Measurements from ENCODE around the gene CANX.

Gene CANX

DNA sequence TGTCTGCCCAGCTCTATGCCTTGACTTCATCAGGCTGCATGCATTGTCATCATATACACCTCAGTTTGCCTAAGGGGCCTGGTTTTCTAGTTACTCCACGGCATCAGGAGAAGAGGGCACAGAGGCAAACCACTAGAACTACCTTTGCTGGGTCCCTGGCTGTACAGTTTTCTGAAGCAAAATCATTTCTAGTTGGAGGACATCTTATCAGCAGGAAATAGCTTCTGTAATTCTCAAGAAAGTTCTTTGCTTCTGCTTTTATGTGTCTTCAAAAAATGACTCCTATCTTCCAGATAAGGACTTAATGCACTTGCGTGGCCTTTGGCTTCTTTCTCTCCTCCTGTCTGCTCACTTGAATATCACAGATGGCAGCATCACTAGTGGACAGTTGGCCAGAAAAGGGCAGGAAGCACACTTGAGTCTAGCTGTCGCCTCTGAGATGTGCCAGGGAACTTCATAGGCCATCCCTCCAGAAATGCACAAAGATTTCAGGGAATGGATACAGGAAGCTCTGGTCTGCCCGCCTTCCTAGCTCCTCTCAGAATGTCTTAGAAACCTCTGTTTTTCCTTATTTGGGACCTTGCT, 72.6 kb downstream of the CANX start:
- H3K4me3 ChIP-seq (ENCODE audit: low read length): no peak overlapping the region
- TF ChIP-seq ZNF274 (IDR thresholded peaks at IDR 0.05; ENCODE audit: low read depth, low read length): no peak

DNA sequence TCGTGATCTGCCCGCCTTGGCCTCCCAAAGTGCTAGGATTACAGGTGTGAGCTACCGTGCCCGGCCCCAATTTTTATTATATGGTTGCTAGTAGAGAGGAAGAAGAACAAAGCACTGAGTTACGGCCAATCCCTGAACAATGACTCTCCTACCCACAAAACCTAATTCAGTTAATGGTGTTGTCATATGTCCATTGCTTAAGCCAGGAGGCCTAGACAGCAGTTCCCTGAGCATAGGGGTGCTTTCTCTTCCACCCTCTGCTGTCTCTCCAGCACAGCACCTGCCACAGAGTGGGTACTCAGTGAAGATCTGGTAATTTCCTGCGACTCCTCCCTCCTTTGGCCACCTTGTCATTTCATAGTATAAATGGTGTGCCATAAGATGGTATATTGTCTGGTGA, 73.6 kb downstream of the CANX start:
- TF ChIP-seq ZNF274 (IDR thresholded peaks at IDR 0.05; ENCODE audit: low read depth, low read length): no peak
- H3K4me3 ChIP-seq (ENCODE audit: low read length): no peak overlapping the region

DNA sequence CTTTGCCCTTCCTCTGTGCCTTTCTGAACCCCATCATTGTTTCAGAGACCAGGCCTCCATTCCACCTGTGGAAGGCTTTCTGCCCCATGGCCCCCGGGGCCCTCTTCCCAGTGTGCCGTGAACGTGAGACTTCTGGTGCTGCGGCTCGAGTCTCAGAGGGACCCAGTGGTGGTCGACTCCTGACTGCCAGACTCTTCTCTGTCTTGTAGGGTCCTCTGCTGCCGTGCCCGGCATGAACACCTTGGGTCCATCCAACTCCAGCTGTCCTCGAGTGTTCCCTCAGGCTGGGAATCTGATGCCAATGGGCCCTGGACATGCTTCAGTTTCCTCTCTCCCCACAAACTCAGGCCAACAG, 74.9 kb downstream of the CANX start:
- no peak for TF ChIP-seq ZNF274 (IDR thresholded peaks at IDR 0.05; ENCODE audit: low read depth, low read length)
- H3K4me3 ChIP-seq (ENCODE audit: low read length): no peak overlapping the region

DNA sequence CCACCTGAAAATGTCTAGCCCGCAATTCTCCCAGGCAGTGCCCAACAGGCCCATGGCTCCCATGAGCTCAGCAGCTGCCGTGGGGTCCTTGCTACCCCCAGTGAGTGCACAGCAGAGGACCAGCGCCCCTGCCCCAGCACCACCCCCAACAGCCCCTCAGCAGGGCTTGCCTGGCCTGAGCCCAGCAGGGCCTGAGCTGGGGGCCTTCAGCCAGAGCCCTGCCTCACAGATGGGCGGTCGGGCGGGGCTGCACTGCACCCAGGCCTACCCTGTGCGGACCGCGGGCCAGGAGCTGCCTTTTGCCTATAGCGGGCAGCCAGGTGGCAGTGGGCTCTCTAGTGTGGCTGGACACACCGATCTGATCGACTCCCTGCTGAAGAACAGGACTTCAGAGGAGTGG, 75.7 kb downstream of the CANX start:
- no peak overlapping the region for H3K4me3 ChIP-seq (ENCODE audit: low read length)
- TF ChIP-seq ZNF274 (IDR thresholded peaks at IDR 0.05; ENCODE audit: low read depth, low read length): no peak

DNA sequence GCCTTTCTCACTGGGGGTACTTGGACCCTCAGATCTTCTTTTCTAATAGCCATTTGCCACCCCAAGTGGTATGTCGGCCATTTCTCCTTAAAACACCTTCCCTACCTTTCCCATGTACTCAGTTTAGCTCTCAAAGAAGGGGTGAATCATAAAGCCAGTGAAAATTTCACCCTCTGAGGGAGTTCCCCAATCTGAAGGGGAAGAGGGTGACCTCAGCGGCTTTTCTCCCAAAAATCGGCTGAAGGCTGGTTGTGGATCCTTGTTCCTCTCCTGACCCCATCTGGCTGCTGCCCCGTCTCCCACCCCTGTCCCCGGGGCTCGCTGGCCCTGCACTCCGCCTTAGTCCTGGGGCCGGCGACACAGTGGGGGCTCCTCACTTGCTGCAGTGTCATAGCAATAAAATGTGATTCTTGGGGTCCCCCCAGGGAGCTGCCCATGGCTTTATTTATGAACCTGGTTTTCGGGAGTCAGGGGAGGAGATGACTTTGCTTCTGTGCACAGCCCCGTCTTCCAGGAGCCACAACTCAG, 77.7 kb downstream of the CANX start:
- H3K4me3 ChIP-seq (ENCODE audit: low read length): no peak overlapping the region
- TF ChIP-seq ZNF274 (IDR thresholded peaks at IDR 0.05; ENCODE audit: low read depth, low read length): no peak

DNA sequence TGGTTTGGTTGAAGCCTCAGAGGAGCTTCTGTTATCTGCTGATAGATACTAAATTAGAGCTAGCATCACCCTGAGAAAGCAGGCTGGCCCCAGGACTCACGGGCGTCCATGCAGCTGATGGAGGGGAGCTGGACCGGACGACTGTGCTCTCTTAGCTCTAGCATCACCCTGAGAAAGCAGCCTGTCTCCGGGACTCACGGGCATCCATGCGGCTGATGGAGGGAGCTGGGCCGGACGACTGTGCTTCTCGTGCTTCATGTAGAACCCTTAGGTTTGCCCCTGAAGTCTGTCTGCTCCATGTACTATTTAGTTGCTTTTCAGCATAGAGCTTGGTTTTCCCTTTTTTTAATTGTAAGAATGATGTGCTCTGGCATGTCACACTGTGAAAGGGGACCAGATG, 78.7 kb downstream of the CANX start:
- no peak overlapping the region for H3K4me3 ChIP-seq (ENCODE audit: low read length)
- TF ChIP-seq ZNF274 (IDR thresholded peaks at IDR 0.05; ENCODE audit: low read depth, low read length): no peak

DNA sequence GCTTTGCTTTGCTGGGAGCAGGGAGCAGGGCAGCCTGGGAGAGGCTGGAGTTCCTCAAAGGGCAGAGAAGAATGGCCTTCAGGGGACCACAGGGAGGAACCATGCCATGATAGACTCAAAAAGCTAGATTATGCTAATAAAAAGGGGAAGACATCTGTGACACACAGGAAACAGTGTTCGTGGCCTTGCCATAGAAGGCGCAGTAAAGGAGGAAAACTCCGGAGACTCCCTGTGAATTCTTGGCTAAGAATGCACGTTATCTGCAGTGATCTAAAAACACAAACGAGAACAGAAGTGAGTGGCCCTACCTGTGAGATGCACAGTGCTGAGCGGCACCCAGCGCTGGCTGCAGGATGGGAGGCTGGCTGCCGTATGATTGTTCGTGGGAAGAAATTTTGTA, 79.1 kb downstream of the CANX start:
- no peak for TF ChIP-seq ZNF274 (IDR thresholded peaks at IDR 0.05; ENCODE audit: low read depth, low read length)
- H3K4me3 ChIP-seq (ENCODE audit: low read length): no peak overlapping the region

DNA sequence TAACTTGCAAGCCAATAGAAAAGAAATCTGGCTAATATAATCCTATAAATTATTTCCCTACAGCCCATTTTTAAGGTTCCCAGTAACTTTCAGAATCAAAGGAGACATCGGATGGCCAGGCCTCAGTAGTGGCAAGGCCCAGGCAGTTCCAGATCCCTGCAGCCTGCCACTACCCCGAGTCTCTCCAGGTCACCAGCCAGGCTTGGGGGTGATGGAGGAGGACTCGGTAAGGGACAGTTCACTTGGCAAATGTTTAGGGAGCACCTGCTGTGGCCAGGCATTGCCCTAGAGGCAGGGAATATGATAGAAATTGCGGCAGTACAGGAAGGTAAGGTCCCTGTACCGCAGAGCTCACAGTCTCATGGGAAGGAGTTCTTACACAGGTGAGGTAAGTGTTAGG, 79.8 kb downstream of the CANX start:
- TF ChIP-seq ZNF274 (IDR thresholded peaks at IDR 0.05; ENCODE audit: low read depth, low read length): no peak
- no peak overlapping the region for H3K4me3 ChIP-seq (ENCODE audit: low read length)

DNA sequence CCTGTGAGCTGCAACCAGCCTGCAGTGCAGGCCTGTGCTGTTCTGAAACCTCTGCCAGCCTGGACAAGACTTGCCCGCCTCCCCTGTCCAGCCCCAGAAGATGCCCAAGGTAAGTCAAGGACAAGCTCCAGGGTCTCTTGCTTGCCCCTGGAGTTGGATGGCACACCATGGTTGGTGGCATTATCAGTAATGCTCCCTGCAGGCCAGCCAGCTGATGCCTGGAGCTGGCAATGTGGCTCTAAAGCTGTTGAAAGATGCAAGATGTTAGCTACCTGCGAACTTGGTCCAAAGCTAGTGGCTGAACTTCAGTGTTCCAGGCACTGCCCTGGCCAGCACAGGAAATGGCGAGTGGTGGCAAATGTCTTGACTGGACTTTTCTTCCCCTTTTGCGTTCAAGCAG, 81.1 kb downstream of the CANX start:
- TF ChIP-seq ZNF274 (IDR thresholded peaks at IDR 0.05; ENCODE audit: low read depth, low read length): no peak
- H3K4me3 ChIP-seq (ENCODE audit: low read length): no peak overlapping the region

DNA sequence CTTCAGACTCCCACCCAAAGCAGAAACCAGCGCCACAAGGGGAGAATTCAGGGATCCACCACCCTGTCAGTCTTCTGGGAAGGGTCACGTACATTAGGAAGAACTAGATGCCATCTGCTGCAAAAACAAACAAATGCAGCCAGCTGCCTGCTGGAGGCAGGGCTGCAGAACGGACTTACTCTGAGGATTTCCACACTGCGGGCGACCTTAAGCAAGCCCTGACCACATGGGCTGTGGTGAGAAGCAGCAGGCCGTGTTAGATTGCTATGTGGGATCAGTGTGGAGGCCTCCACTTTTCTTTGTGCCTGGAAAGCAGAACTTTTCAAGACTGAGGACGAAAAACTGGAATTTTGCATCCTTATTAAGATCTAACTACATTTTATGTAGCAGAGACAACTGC, 81.6 kb downstream of the CANX start:
- TF ChIP-seq ZNF274 (IDR thresholded peaks at IDR 0.05; ENCODE audit: low read depth, low read length): no peak
- H3K4me3 ChIP-seq (ENCODE audit: low read length): no peak overlapping the region

Data from GM08714 (cell line).